Vagina (tissue), 2 donors: ENCODE data around the gene FRMD1.

Experiments
- POLR2A ChIP-seq, 2 donors: fragments of 450-650 bp; IDR thresholded peaks; one replicate each; pipeline ENCODE4 v1.6.1; 2017; ENCODE audit warnings: antibody characterized with exemption in 2 of 2, mild to moderate bottlenecking in 2 of 2, moderate library complexity in 2 of 2
- POLR2AphosphoS5 ChIP-seq, 2 donors: sonication (generic); formaldehyde crosslinking; IDR thresholded peaks; one replicate each; pipeline ENCODE4 v1.9.0; 2017; ENCODE audit warnings: antibody characterized with exemption in 2 of 2, mild to moderate bottlenecking in 2 of 2, low read depth in 1 of 2; ENCODE audit not compliant: insufficient read depth in 1 of 2
- TF ChIP-seq, protein P1 (sequence below), 3 experiments: fragments of 450-650 bp in 2 of 3; fragments of 200-600 bp in 1 of 3; sonication (generic) in 1 of 3; IDR thresholded peaks; one replicate each; pipeline ENCODE4 v1.5.1; 2017 to 2019; ENCODE audit warnings: antibody characterized with exemption in 3 of 3, mild to moderate bottlenecking in 2 of 3, moderate library complexity in 2 of 3

- TF ChIP-seq POLR2AphosphoS5 (IDR thresholded peaks at IDR 0.05; ENCODE audit: insufficient read depth in 1 of 2, low read depth in 1 of 2) (no peak), POLR2A (IDR thresholded peaks at IDR 0.05) (no peak)
- TF ChIP-seq, protein P1, sequence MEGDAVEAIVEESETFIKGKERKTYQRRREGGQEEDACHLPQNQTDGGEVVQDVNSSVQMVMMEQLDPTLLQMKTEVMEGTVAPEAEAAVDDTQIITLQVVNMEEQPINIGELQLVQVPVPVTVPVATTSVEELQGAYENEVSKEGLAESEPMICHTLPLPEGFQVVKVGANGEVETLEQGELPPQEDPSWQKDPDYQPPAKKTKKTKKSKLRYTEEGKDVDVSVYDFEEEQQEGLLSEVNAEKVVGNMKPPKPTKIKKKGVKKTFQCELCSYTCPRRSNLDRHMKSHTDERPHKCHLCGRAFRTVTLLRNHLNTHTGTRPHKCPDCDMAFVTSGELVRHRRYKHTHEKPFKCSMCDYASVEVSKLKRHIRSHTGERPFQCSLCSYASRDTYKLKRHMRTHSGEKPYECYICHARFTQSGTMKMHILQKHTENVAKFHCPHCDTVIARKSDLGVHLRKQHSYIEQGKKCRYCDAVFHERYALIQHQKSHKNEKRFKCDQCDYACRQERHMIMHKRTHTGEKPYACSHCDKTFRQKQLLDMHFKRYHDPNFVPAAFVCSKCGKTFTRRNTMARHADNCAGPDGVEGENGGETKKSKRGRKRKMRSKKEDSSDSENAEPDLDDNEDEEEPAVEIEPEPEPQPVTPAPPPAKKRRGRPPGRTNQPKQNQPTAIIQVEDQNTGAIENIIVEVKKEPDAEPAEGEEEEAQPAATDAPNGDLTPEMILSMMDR (IDR thresholded peaks at IDR 0.05) = no peak
These were observed 12.6 kb upstream of the FRMD1 start for GRCh38 chr6:168091381-168092264.
